HS-5 (cell line): ENCODE data around the gene PODXL.
"Not testable (repeated sequence)": the region's sequence is repeated elsewhere in the genome, so short reads cannot be mapped to it uniquely, and the experiment has no call there.

Experiments
- DNase-seq: peaks from one replicate; pipeline ENCODE4 v3.0.0-alpha.2; 2012; ENCODE audit warnings: low read depth

Gene PODXL

GRCh38 chr7:131536361-131536849 lies 20.0 kb downstream of the PODXL start:
- no peak for DNase-seq

- DNase-seq, result no peak
Observed at GRCh38 chr7:131533566-131534561, 22.6 kb downstream of the PODXL start.

- no peak for DNase-seq
Observed at GRCh38 chr7:131533151-131533559, 23.3 kb downstream of the PODXL start.

DNA sequence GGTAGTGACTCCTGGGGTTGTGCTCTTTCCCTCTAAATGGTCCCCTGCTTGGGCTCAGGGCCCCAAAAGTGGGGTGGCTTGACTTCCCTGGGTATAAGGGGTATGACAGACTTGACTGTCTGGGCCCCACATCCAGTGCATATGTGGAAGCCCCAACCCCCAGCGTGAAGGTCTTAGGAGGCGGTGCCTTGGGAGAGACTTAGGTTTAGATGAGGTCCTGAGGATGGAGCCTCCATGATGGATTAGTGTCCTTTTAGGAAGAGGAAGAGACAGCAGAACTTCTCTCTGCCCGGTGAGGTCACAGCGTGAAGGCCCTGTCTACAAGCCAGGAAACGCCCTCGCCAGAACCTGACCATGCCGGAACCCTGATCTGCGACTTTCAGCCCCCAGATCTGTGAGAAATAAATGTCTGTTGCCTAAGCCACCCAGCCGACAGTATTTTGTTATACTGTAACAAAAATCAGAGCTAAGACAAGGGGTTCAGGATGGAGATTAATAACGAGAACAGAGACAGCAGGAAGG lies 23.8 kb downstream of the PODXL start:
- no peak for DNase-seq

DNA sequence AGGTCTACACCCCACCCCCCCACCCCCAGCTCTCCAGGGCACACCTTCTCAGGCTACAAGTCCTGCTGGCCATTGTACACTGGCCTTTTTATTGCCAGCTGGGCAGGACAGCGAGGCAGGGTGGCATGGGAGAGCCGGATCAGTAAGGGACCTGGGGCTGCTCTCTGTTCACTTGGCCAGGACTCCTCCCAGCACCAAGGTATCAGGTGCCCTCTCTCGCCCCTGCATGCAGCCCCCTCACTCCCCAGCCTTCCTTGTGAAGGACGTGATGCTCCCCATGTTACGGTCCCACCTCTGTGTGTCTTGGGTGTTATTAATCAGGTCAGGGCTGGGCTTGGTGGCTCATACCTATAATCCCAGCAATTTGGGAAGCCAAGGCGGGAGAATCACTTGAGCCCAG lies 26.3 kb downstream of the PODXL start:
- no peak for DNase-seq

- no peak for DNase-seq
Observed at GRCh38 chr7:131529617-131530016, 26.8 kb downstream of the PODXL start.

DNA sequence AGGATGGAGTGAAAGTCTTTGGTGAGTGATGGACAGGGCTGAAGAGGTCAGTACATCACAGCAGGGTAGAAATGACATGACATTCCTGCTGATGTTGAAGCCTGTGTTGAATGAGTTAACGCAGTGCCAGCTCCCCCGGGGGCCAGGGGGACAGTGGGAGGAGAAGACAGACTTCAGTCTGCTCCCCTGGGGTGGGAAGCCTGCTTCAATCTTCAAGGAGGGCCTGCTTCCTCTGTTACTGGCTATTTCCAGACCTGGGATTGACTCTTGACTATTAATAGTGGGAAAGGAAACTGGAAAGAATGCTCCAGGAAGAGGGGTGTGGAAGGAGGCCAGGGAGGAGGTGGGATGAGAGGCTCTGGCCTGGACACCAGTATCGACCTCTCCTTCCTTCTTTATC lies 27.2 kb downstream of the PODXL start:
- no peak for DNase-seq

- DNase-seq, result no peak
Observed at GRCh38 chr7:131527456-131527855, 29.0 kb downstream of the PODXL start.

DNA sequence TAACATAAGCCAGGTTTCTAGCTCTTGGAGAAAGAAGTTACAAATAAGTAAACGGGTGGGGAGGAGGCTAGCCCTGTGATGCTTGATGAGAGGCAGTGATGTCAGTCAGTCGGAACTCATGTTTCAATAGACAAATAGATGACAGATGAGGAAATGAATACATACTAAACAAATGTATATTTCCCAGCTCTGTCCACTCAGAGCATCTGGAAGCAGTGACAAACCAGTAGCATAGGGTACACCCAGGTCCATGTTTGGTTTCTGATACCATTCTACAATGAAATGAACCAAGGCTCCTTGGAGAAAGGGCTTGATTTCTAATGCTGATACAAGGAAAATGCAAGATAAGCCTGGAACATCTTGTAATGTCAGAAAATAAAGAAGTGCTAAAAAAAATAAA lies 30.6 kb downstream of the PODXL start:
- DNase-seq, result no peak

DNA sequence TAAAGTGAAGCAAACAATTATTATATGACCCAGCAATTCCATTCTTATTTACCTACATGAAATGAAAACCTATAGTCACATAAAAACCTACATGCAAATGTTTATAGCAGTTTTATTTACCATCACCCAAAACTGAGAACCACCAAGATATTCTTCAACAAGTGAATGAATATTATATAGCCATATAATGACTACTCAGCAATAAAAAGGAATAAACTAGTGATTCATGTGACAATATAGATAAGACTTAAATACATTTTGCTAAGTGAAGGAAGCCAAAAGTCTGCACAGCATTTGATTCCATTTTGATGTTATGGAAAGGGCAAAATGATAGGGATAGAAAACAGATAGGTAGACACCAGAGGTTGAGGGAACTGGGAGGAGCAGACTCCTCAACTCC lies 31.7 kb downstream of the PODXL start:
- DNase-seq, result no peak

- DNase-seq, result no peak
Observed at GRCh38 chr7:131524115-131524514, 32.3 kb downstream of the PODXL start.

DNA sequence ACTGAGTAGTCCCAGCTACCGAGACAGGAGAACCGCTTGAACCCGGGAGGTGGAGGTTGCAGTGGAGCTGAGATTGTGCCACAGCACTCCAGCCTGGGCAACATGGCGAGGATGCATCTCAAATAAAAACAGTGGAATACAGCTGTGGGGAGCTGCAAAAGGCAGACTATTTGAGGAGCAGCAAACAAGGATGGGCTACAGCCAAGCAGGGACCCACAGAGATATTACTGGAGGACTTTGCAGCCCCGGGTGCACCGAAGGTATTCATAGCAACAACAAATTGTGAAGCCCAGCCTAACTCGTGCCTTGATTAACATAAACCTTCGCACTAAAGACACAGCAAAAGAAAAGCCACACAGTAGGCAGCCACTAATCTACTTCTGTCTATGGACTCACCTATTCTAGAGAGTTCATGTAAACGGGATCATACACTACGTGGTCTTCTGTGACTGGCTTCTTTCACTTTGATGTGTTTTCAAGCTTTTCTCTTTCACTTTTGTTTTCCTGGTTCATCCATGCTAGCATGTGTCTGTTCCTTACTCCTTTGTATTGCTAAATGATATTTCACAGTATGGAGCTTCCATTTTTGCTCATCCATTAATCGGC lies 34.0 kb downstream of the PODXL start:
- DNase-seq, result no peak

DNA sequence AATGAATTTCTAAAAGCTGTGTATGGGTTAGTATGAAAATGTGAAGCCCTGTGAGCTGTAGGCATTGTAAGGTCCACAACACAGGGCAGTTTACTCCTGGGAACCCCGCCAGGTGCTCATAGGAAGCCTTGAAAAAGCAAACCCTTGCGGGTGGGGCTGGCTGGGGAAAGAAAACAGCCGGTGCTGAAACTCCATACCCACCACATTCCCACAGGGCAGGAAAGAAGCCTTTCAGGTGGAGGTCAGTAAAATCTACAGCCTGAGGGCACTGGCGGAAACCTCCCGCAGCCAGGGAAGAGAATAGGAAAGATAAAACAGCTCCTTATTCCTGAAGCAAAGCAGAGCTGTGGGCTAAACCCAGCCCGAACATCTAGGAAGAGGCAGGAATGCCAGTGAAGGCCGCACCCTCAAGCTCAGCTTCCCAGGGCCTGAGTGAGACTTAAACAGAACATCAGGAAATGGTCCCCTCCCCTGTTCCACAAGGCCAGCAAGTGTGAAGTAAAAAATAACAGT lies 34.7 kb downstream of the PODXL start:
- DNase-seq, result no peak

- DNase-seq, result no peak
Observed at GRCh38 chr7:131518626-131519025, 37.8 kb downstream of the PODXL start.

DNA sequence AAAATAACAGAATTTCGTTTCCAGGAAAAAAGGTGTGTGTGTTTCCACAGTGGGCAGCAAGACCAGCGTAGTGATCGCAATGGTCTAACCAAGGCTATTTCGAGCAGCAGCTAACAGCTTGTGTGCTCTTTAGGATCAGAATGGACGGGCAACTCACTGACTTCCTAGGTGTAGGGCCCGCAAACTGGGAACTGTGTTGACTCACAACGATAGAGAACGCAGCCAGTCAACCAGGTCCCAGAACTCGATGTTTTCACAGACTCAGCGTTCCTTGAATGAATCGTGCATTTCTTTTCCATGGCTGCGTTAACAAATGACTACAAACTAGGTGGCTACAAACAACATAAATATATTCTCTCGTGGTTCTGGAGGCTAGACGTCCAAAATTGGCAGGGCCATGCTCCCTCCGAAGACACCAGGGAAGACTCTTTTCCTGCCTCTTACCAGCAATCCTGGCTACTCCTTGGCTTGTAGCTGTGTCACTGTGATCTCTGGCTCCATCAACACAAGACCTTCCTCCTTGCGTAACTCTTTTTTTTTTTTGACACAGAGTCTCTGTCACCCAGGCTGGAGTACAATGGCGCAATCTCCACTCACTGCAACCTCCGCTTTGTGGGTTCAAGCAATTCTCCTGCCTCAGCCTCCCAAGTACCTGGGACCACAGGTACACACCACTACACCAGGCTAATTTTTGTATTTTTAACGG lies 39.1 kb downstream of the PODXL start:
- DNase-seq, result no peak

DNA sequence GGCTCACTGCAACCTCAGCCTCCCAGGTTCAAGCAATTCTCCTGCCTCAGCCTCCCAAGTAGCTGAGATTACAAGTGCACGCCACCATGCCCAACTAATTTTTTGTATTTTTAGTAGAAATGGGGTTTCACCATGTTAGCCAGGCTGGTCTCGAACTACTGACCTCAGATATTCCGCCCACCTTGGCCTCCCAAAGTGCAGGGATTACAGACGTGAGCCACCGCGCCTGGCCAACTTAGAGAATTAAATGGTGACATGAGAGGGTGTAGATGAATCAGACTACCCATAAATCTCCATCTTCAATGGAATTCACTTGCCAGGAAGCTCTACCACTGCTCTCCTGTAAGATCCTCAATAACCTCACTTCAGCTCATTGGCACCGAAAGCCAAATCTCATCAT lies 41.0 kb downstream of the PODXL start:
- not testable (repeated sequence) for DNase-seq

- no peak for DNase-seq
Observed at GRCh38 chr7:131513245-131514061, 43.0 kb downstream of the PODXL start.

- DNase-seq, result no peak
Observed at GRCh38 chr7:131511774-131512535, 44.5 kb downstream of the PODXL start.

GRCh38 chr7:131511071-131511470 lies 45.4 kb downstream of the PODXL start:
- no peak for DNase-seq

- no peak for DNase-seq
Observed at GRCh38 chr7:131509781-131510180, 46.6 kb downstream of the PODXL start.
